Spleen (tissue), 7 donors: ENCODE data around the gene GALNT18.

Experiments
- CTCF ChIP-seq, 11 experiments: fragments of 200-600 bp in 7 of 11; fragments of 450-650 bp in 4 of 11; sonication (generic) in 4 of 11; IDR thresholded peaks in 8 of 11; conservative IDR thresholded peaks in 3 of 11; 1 replicate in 7 of 11; 2 replicates in 4 of 11; pipeline versions ENCODE4 v1.4.0 to v1.8.0; 2016 to 2021; ENCODE audit warnings: antibody characterized with exemption in 11 of 11, inconsistent platforms in 4 of 11, mild to moderate bottlenecking in 1 of 11
- POLR2A ChIP-seq, 3 donors: fragments of 450-650 bp; IDR thresholded peaks; one replicate each; pipeline ENCODE4 v1.5.1; 2017; ENCODE audit warnings: antibody characterized with exemption in 3 of 3, mild to moderate bottlenecking in 1 of 3
- POLR2AphosphoS5 ChIP-seq, 3 donors: sonication (generic); formaldehyde crosslinking; IDR thresholded peaks; one replicate each; pipeline ENCODE4 v1.5.1; 2017; ENCODE audit warnings: antibody characterized with exemption in 3 of 3
- donor health status: DM: no; HTN: no; CAD: no; lungs with moderate emphysema.
- donor health status: DM: no; HTN: no; CAD: no.
- donor health status: DM: no; HTN: no; CAD: no.

- TF ChIP-seq CTCF (IDR thresholded peaks at IDR 0.05 in 8 of 11, conservative IDR thresholded peaks at IDR 0.05 in 3 of 11) (no peak), POLR2A (IDR thresholded peaks at IDR 0.05) (no peak), POLR2AphosphoS5 (IDR thresholded peaks at IDR 0.05) (no peak)
Observed at GRCh38 chr11:11400121-11400520, 221.7 kb downstream of the GALNT18 start.
